Neuronal stem cell (in vitro differentiated cells): ENCODE data around the gene TBC1D22A.

Source experiments
- DNase-seq: peaks from one replicate; pipeline ENCODE4 v3.0.0-alpha.2; 2013; ENCODE audit warnings: low spot score
- H2AFZ ChIP-seq: one replicate; pipeline ENCODE4 v1.6.1; 2013; ENCODE audit warnings: mild to moderate bottlenecking, low read length, inconsistent platforms
- H2AK5ac ChIP-seq: 2 replicates; pipeline ENCODE4 v1.6.1; 2013; ENCODE audit warnings: low read depth, mild to moderate bottlenecking, inconsistent platforms, low read length, moderate library complexity, mixed read lengths
- H2BK120ac ChIP-seq: 2 replicates; pipeline ENCODE4 v1.6.1; 2013; ENCODE audit warnings: low read depth, mild to moderate bottlenecking, inconsistent platforms, low read length, moderate library complexity, mixed read lengths
- H2BK12ac ChIP-seq: one replicate; pipeline ENCODE4 v1.6.1; 2013; ENCODE audit warnings: low read length, inconsistent platforms
- H2BK15ac ChIP-seq: 2 replicates; pipeline ENCODE4 v1.6.1; 2013; ENCODE audit warnings: mild to moderate bottlenecking, low read length, inconsistent platforms, mixed read lengths
- H2BK5ac ChIP-seq: one replicate; pipeline ENCODE4 v1.6.1; 2013; ENCODE audit warnings: inconsistent platforms, mild to moderate bottlenecking, low read length, moderate library complexity
- H3K14ac ChIP-seq: one replicate; pipeline ENCODE4 v1.6.1; 2013; ENCODE audit warnings: low read length, inconsistent platforms
- H3K18ac ChIP-seq: 2 replicates; pipeline ENCODE4 v1.6.1; 2013; ENCODE audit warnings: low read length, inconsistent platforms
- H3K23ac ChIP-seq: 2 replicates; pipeline ENCODE4 v1.6.1; 2013; ENCODE audit warnings: low read depth, mild to moderate bottlenecking, mixed read lengths, low read length, inconsistent platforms; ENCODE audit not compliant: poor library complexity
- H3K27ac ChIP-seq: replicated peaks from 3 replicates; pipeline ENCODE4 v1.5.1; 2013; ENCODE audit warnings: low read length, inconsistent platforms
- H3K27me3 ChIP-seq, 3 experiments: 2 replicates each; pipeline ENCODE4 v1.6.1; 2013; ENCODE audit warnings: low read length in 3 of 3, mild to moderate bottlenecking in 2 of 3, inconsistent platforms in 1 of 3, low read depth in 1 of 3, mixed read lengths in 1 of 3, moderate library complexity in 1 of 3; ENCODE audit not compliant: control insufficient read depth in 3 of 3, insufficient read depth in 3 of 3
- H3K36me3 ChIP-seq, 2 donors: replicated peaks in 1 of 2; 2 replicates each; pipeline ENCODE4 v1.6.1; 2013; ENCODE audit warnings: low read length in 2 of 2; ENCODE audit not compliant: control insufficient read depth in 2 of 2, insufficient read depth in 2 of 2
- H3K4ac ChIP-seq: 2 replicates; pipeline ENCODE4 v1.6.1; 2013; ENCODE audit warnings: inconsistent platforms, mild to moderate bottlenecking, low read length, moderate library complexity
- H3K4me1 ChIP-seq, 2 donors: 1 replicate in 1 of 2; 2 replicates in 1 of 2; pipeline ENCODE4 v1.6.1; 2013; ENCODE audit warnings: low read length in 2 of 2, low read depth in 1 of 2; ENCODE audit not compliant: control insufficient read depth in 2 of 2, insufficient read depth in 1 of 2
- H3K4me2 ChIP-seq: one replicate; pipeline ENCODE4 v1.6.1; 2013; ENCODE audit warnings: mild to moderate bottlenecking, low read length, inconsistent platforms; ENCODE audit not compliant: insufficient read depth, poor library complexity, severe bottlenecking
- H3K4me3 ChIP-seq, 2 donors: 2 replicates each; pipeline ENCODE4 v1.5.1; 2013; ENCODE audit warnings: low read length in 2 of 2, mild to moderate bottlenecking in 2 of 2, inconsistent platforms in 1 of 2, moderate library complexity in 1 of 2
- H3K79me1 ChIP-seq: one replicate; pipeline ENCODE4 v1.6.1; 2013; ENCODE audit warnings: low read depth, mild to moderate bottlenecking, inconsistent platforms, low read length, moderate library complexity
- H3K9ac ChIP-seq: one replicate; pipeline ENCODE4 v1.6.1; 2013; ENCODE audit warnings: mild to moderate bottlenecking, low read depth, low read length, inconsistent platforms; ENCODE audit not compliant: poor library complexity
- H3K9me3 ChIP-seq, 2 donors: replicated peaks in 1 of 2; 2 replicates each; pipeline versions ENCODE3 to v1.6.1; 2013; ENCODE audit warnings: low read length in 2 of 2, mild to moderate bottlenecking in 2 of 2, inconsistent platforms in 1 of 2, low read depth in 1 of 2, mixed read lengths in 1 of 2, moderate library complexity in 1 of 2; ENCODE audit not compliant: control insufficient read depth in 2 of 2, insufficient read depth in 1 of 2
- H4K8ac ChIP-seq: one replicate; pipeline ENCODE4 v1.6.1; 2013; ENCODE audit warnings: low read depth, mild to moderate bottlenecking, inconsistent platforms, low read length, moderate library complexity
- H4K91ac ChIP-seq: one replicate; pipeline ENCODE4 v1.6.1; 2013; ENCODE audit warnings: low read length, low read depth, mild to moderate bottlenecking, inconsistent platforms; ENCODE audit not compliant: poor library complexity
- WGBS, 2 donors: extraction: QIAGEN DNeasy Blood & Tissue Kit; methylation state at CpG; one replicate each; pipeline ENCODE4 v1.1.7; 2013; ENCODE audit warnings: missing lambda C conversion rate in 2 of 2, mixed read lengths in 1 of 2; ENCODE audit not compliant: insufficient read length in 2 of 2, insufficient replicate concordance in 1 of 2; ENCODE audit errors: extremely low coverage in 2 of 2; 5-methylcytosine and 5-hydroxymethylcytosine counted together

Gene TBC1D22A

GRCh38 chr22:46783721-46784120 is 21.3 kb downstream of the TBC1D22A start:
- DNase-seq = no peak
- WGBS, 2 donors = no CpG with 5 or more reads among the region's 3 CpGs

GRCh38 chr22:46788441-46789172 is 26.2 kb downstream of the TBC1D22A start:
- WGBS, 2 donors = no CpG with 5 or more reads among the region's 9 CpGs
- H3K18ac ChIP-seq = no peak overlapping the region
- no peak overlapping the region for H2BK12ac ChIP-seq

More at GRCh38 chr22:46783721-46784120, 21.3 kb downstream of the TBC1D22A start:
- Histone ChIP-seq H3K4me3 (no peak overlapping the region), H3K18ac (no peak overlapping the region), H3K36me3 (no peaks in the 10 kb centered on the region), H3K79me1 (no peaks in the 10 kb centered on the region), H3K27ac (no peak overlapping the region), H2AK5ac (no peak overlapping the region), H3K9ac (no peak overlapping the region), H3K23ac (no peak overlapping the region), H3K14ac (no peak overlapping the region), H2BK5ac (no peak overlapping the region), H2AFZ (no peak overlapping the region), H3K9me3 (peaks cover 0 to 8% of the 10 kb centered on the region in 2 donors), H2BK120ac (no peak overlapping the region), H3K4ac (no peak overlapping the region), H2BK12ac (no peak overlapping the region), H4K91ac (no peak overlapping the region), H3K27me3 (no peaks in the 10 kb centered on the region), H3K4me1 (no peaks in the 10 kb centered on the region), H3K4me2 (no peak overlapping the region), H4K8ac (no peak overlapping the region), H2BK15ac (no peak overlapping the region)

GRCh38 chr22:46789992-46790391 is 27.5 kb downstream of the TBC1D22A start:
- H3K18ac ChIP-seq = no peak overlapping the region
- H3K36me3 ChIP-seq = peaks cover 9 to 22% of the 10 kb centered on the region in 2 donors
- no peak overlapping the region for H2BK5ac ChIP-seq
- H2AFZ ChIP-seq = no peak overlapping the region
- no peak overlapping the region for H3K4me2 ChIP-seq
- H3K9me3 ChIP-seq = peaks cover 0 to 8% of the 10 kb centered on the region in 2 donors
- no peak overlapping the region for H2AK5ac ChIP-seq
- no peak overlapping the region for H3K4me3 ChIP-seq
- DNase-seq = no peak
- peaks cover 10% of the 10 kb centered on the region for H3K79me1 ChIP-seq
- WGBS, 2 donors = no CpG with 5 or more reads among the region's 10 CpGs
- H3K14ac ChIP-seq = no peak overlapping the region
- no peak overlapping the region for H4K91ac ChIP-seq
- no peak overlapping the region for H4K8ac ChIP-seq
- no peaks in the 10 kb centered on the region for H3K27me3 ChIP-seq
- H2BK120ac ChIP-seq = no peak overlapping the region
- H3K9ac ChIP-seq = no peak overlapping the region
- no peak overlapping the region for H3K27ac ChIP-seq
- no peak overlapping the region for H2BK15ac ChIP-seq
- H3K23ac ChIP-seq = no peak overlapping the region
- no peak overlapping the region for H3K4ac ChIP-seq
- H3K4me1 ChIP-seq = no peaks in the 10 kb centered on the region
- no peak overlapping the region for H2BK12ac ChIP-seq

More at GRCh38 chr22:46788441-46789172, 26.2 kb downstream of the TBC1D22A start:
- Histone ChIP-seq H4K8ac (no peak overlapping the region), H2BK15ac (no peak overlapping the region), H3K27me3 (no peaks in the 10 kb centered on the region), H2BK120ac (no peak overlapping the region), H3K79me1 (peaks cover 7% of the 10 kb centered on the region), H3K4ac (no peak overlapping the region), H3K36me3 (peaks cover 5 to 8% of the 10 kb centered on the region in 2 donors), H3K4me1 (no peaks in the 10 kb centered on the region), H3K27ac (no peak overlapping the region), H3K23ac (no peak overlapping the region), H3K14ac (no peak overlapping the region), H2AK5ac (no peak overlapping the region), H3K4me2 (no peak overlapping the region), H4K91ac (no peak overlapping the region), H3K9ac (no peak overlapping the region), H3K9me3 (peaks cover 0 to 8% of the 10 kb centered on the region in 2 donors), H3K4me3 (no peak overlapping the region), H2AFZ (no peak overlapping the region), H2BK5ac (no peak overlapping the region)
- DNase-seq = no peak

GRCh38 chr22:46791201-46791731 is 28.8 kb downstream of the TBC1D22A start:
- Histone ChIP-seq H3K36me3 (peaks cover 9 to 31% of the 10 kb centered on the region in 2 donors), H2AK5ac (peak overlapping the region; percentile 14), H2BK12ac (no peak overlapping the region), H3K4me1 (no peaks in the 10 kb centered on the region), H3K9ac (no peak overlapping the region), H3K79me1 (peaks cover 12% of the 10 kb centered on the region), H3K9me3 (peaks cover 0 to 2% of the 10 kb centered on the region in 2 donors), H3K4ac (no peak overlapping the region), H3K4me3 (no peak overlapping the region), H4K91ac (no peak overlapping the region), H2BK5ac (no peak overlapping the region), H4K8ac (no peak overlapping the region), H3K27ac (no peak overlapping the region), H3K23ac (no peak overlapping the region), H3K27me3 (no peaks in the 10 kb centered on the region), H3K18ac (no peak overlapping the region), H3K14ac (peak overlapping the region; percentile 43), H2BK120ac (no peak overlapping the region), H2AFZ (no peak overlapping the region), H2BK15ac (no peak overlapping the region), H3K4me2 (no peak overlapping the region)
- WGBS, 2 donors = no CpG with 5 or more reads among the region's 13 CpGs
- no peak for DNase-seq
